Iris pigment epithelial cell (primary cell): ENCODE results near the gene C1orf122.
"Not testable (repeated sequence)": the region's sequence is repeated elsewhere in the genome, so short reads cannot be mapped to it uniquely, and the experiment has no call there.

ENCODE experiments used
- DNase-seq: peaks from one replicate; pipeline ENCODE4 v3.0.0-alpha.2; 2011; ENCODE audit warnings: low read depth

Gene C1orf122

GRCh38 chr1:37807555-37808368 is at the start of gene C1orf122, which contains the start of gene YRDC:
C1orf122 (plus strand) TSS chr1:37807790; CDS start chr1:37808405, 615 bp downstream.
YRDC (minus strand) TSS chr1:37808208; CDS start chr1:37808180, 28 bp downstream.
- DNase-seq, result peak; percentile 96

- no peak for DNase-seq
Observed at GRCh38 chr1:37759451-37759850, 48.1 kb upstream of the C1orf122 start.

GRCh38 chr1:37761416-37762095 is 46.0 kb upstream of the C1orf122 start:
- DNase-seq, result no peak

GRCh38 chr1:37762516-37762915 is 45.1 kb upstream of the C1orf122 start:
- DNase-seq, result no peak

- no peak for DNase-seq
Observed at GRCh38 chr1:37763791-37764413, 43.7 kb upstream of the C1orf122 start.

- peak; percentile 39 for DNase-seq
Observed at GRCh38 chr1:37764414-37764825, 43.2 kb upstream of the C1orf122 start.

GRCh38 chr1:37764888-37765441 is 42.6 kb upstream of the C1orf122 start, which contains the start of gene EPHA10:
EPHA10 (minus strand) TSS chr1:37765120; CDS start chr1:37765066, 54 bp downstream.
- no peak for DNase-seq

- peak; percentile 5 for DNase-seq
Observed at GRCh38 chr1:37765916-37766664, 41.5 kb upstream of the C1orf122 start.

- no peak for DNase-seq
Observed at GRCh38 chr1:37767488-37767887, 40.1 kb upstream of the C1orf122 start.

GRCh38 chr1:37771440-37771839 is 36.1 kb upstream of the C1orf122 start:
- not testable (repeated sequence) for DNase-seq

GRCh38 chr1:37776946-37777516 is 30.6 kb upstream of the C1orf122 start:
- no peak for DNase-seq

GRCh38 chr1:37778654-37779053 is 28.9 kb upstream of the C1orf122 start:
- no peak for DNase-seq

- DNase-seq, result no peak
Observed at GRCh38 chr1:37782491-37782890, 25.1 kb upstream of the C1orf122 start.

GRCh38 chr1:37792943-37793686 is 14.5 kb upstream of the C1orf122 start:
- DNase-seq, result no peak

- DNase-seq, result peak; percentile 64
Observed at GRCh38 chr1:37793773-37794371, 13.7 kb upstream of the C1orf122 start, which contains the start of gene MANEAL. MANEAL (plus strand) TSS chr1:37793847; CDS start chr1:37794183, 336 bp downstream.

GRCh38 chr1:37794372-37795339 is 12.9 kb upstream of the C1orf122 start:
- DNase-seq, result no peak

- peak; percentile 45 for DNase-seq
Observed at GRCh38 chr1:37795340-37796125, 12.1 kb upstream of the C1orf122 start.
